ENCODE measurements around the gene NUDT21. TPM values are rescaled to one million over a fixed set of nuclear protein-coding genes. Genes with fewer than 3 reads are reported as not detected.
A peak's percentile ranks its signal among the peaks of the same experiment; 100 is the strongest.

The NUDT21 gene
- total RNA-seq, 1 donor: 58.6 TPM

DNA sequence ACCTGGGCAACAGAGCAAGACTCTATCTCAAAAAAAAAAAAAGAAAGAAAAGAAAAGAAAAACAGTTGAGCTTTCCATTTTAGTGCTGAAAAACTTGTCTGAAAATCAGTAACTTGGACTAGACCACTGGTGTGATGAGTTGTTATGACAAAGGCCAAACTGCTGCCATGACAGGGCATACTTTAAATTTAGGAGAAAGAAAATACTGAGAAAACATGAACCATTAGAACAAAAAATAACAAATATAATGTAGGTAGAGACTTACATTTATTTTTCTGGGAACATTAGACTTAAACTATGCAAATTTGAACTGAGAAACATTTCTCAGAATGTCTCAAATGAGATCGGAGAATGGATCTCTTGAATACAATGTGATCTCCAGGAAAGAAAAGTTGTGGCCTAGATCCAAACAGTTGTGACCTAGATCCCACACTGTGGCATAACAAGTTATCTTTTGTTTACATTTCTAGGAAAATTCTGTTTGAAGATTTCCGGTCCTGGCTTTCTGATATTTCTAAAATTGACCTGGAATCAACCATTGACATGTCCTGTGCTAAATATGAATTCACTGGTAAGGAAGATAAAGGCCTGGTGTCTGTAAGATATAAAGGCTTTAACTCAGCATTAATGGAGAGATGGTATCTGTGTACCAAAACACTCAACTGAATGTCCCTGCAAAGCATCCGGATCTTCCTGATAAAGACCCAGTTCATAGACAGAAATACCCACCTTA lies 11.1 kb upstream of the NUDT21 start:
- peak; percentile 3 for DNase-seq (ENCODE audit: insufficient read length, low spot score, missing footprints)
- TF ChIP-seq, protein P1, sequence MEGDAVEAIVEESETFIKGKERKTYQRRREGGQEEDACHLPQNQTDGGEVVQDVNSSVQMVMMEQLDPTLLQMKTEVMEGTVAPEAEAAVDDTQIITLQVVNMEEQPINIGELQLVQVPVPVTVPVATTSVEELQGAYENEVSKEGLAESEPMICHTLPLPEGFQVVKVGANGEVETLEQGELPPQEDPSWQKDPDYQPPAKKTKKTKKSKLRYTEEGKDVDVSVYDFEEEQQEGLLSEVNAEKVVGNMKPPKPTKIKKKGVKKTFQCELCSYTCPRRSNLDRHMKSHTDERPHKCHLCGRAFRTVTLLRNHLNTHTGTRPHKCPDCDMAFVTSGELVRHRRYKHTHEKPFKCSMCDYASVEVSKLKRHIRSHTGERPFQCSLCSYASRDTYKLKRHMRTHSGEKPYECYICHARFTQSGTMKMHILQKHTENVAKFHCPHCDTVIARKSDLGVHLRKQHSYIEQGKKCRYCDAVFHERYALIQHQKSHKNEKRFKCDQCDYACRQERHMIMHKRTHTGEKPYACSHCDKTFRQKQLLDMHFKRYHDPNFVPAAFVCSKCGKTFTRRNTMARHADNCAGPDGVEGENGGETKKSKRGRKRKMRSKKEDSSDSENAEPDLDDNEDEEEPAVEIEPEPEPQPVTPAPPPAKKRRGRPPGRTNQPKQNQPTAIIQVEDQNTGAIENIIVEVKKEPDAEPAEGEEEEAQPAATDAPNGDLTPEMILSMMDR (IDR thresholded peaks at IDR 0.05; ENCODE audit: extremely low read depth, low read depth, low read length): no peak
- H3K79me2 ChIP-seq (ENCODE audit: insufficient read depth, low read length): no peaks in the 10 kb centered on the region
- H3K9me3 ChIP-seq (ENCODE audit: low read depth, low read length): no peaks in the 10 kb centered on the region
- peaks cover 2% of the 10 kb centered on the region for H4K20me1 ChIP-seq (ENCODE audit: insufficient read depth, low read length)
- no peak overlapping the region for H3K27ac ChIP-seq (ENCODE audit: low read depth, low read length)
- no peak overlapping the region for H2AFZ ChIP-seq (ENCODE audit: low read length)
- H3K36me3 ChIP-seq (ENCODE audit: insufficient read depth, low read length): peaks cover 68% of the 10 kb centered on the region
- no peaks in the 10 kb centered on the region for H3K27me3 ChIP-seq (ENCODE audit: insufficient read depth, low read length)
- H3K4me2 ChIP-seq (ENCODE audit: insufficient read depth, low read length): no peak overlapping the region
- H3K4me3 ChIP-seq (ENCODE audit: insufficient read depth, low read length): no peak overlapping the region
- no peaks in the 10 kb centered on the region for H3K4me1 ChIP-seq (ENCODE audit: insufficient read depth, low read length)

DNA sequence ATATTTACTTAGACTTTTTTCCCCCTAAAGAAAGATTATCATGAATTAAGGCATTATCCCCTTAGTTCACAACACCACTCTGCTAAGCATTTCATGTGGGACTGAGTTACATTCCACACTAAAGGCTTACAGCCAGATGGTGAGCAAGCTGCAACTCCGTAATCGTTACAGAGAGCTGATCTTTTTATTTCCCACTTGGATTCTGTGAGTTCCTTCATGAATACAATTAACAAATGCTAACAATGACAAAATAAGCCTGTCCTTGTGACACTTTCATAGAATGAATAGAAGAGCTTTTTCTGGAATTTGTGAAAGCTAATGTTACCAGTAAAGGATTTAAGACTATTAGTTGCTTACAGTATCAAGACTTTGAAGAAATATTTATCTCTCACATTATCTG lies 9.0 kb upstream of the NUDT21 start:
- H3K27ac ChIP-seq (ENCODE audit: low read depth, low read length): no peak overlapping the region
- no peaks in the 10 kb centered on the region for H3K27me3 ChIP-seq (ENCODE audit: insufficient read depth, low read length)
- H2AFZ ChIP-seq (ENCODE audit: low read length): no peak overlapping the region
- TF ChIP-seq, protein P1 (IDR thresholded peaks at IDR 0.05; ENCODE audit: extremely low read depth, low read depth, low read length): no peak
- no peaks in the 10 kb centered on the region for H3K4me1 ChIP-seq (ENCODE audit: insufficient read depth, low read length)
- peaks cover 61% of the 10 kb centered on the region for H3K36me3 ChIP-seq (ENCODE audit: insufficient read depth, low read length)
- H3K4me2 ChIP-seq (ENCODE audit: insufficient read depth, low read length): no peak overlapping the region
- H3K79me2 ChIP-seq (ENCODE audit: insufficient read depth, low read length): peaks cover 8% of the 10 kb centered on the region
- H4K20me1 ChIP-seq (ENCODE audit: insufficient read depth, low read length): peaks cover 2% of the 10 kb centered on the region
- H3K9me3 ChIP-seq (ENCODE audit: low read depth, low read length): no peaks in the 10 kb centered on the region
- no peak for DNase-seq (ENCODE audit: insufficient read length, low spot score, missing footprints)
- H3K4me3 ChIP-seq (ENCODE audit: insufficient read depth, low read length): no peak overlapping the region

DNA sequence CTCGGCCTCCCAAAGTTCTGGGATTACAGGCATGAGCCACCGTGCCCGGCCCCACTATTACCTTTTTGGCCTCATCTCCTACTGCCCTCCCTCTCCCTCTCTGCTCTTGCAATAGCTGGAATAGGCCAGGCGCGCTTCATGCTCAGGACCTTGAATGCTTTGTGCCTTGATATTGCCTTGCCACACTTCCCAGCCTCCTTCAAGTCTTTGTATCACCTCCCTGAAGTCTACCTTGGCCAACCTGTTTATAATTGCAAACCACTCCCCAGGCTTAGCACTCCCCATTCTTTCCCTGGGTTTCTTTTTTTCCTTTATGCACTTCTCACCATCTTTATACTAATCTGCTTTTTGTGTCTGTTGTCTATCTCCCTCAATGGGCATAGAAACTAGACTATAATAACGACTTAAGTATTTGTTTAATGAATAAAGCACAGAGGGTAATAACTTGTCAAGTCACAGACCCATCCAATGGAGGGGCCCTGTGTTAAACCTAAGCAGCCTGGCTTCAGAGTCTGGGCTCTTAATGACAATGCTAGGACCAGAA lies 6.9 kb upstream of the NUDT21 start:
- peaks cover under 1% of the 10 kb centered on the region for H3K4me1 ChIP-seq (ENCODE audit: insufficient read depth, low read length)
- H3K27ac ChIP-seq (ENCODE audit: low read depth, low read length): no peak overlapping the region
- H3K27me3 ChIP-seq (ENCODE audit: insufficient read depth, low read length): no peaks in the 10 kb centered on the region
- peaks cover 71% of the 10 kb centered on the region for H3K36me3 ChIP-seq (ENCODE audit: insufficient read depth, low read length)
- peaks cover 17% of the 10 kb centered on the region for H3K79me2 ChIP-seq (ENCODE audit: insufficient read depth, low read length)
- no peak overlapping the region for H3K4me3 ChIP-seq (ENCODE audit: insufficient read depth, low read length)
- no peak overlapping the region for H2AFZ ChIP-seq (ENCODE audit: low read length)
- H3K9me3 ChIP-seq (ENCODE audit: low read depth, low read length): no peaks in the 10 kb centered on the region
- no peak overlapping the region for H3K4me2 ChIP-seq (ENCODE audit: insufficient read depth, low read length)
- H4K20me1 ChIP-seq (ENCODE audit: insufficient read depth, low read length): peaks cover 2% of the 10 kb centered on the region
- TF ChIP-seq, protein P1 (IDR thresholded peaks at IDR 0.05; ENCODE audit: extremely low read depth, low read depth, low read length): no peak
- DNase-seq (ENCODE audit: insufficient read length, low spot score, missing footprints): no peak
